NCI-H526 (cell line): ENCODE data around the gene ZNF839.
"Not testable (repeated sequence)": the region's sequence is repeated elsewhere in the genome, so short reads cannot be mapped to it uniquely, and the experiment has no call there.

Experiments used
- DNase-seq, 2 experiments: peaks; one replicate each; lab custom pipeline; 2025; lab: John Stamatoyannopoulos, UW

Gene ZNF839

GRCh38 chr14:102319351-102320032 is at the start of gene ZNF839:
TSS of gene ZNF839 (plus strand) at chr14:102319746. CDS start at chr14:102319766, 20 bp downstream.
- DNase-seq = peak; percentile 71 to 93

- no peak for DNase-seq
These were observed 47.2 kb upstream of the ZNF839 start for GRCh38 chr14:102272392-102272791.

DNA sequence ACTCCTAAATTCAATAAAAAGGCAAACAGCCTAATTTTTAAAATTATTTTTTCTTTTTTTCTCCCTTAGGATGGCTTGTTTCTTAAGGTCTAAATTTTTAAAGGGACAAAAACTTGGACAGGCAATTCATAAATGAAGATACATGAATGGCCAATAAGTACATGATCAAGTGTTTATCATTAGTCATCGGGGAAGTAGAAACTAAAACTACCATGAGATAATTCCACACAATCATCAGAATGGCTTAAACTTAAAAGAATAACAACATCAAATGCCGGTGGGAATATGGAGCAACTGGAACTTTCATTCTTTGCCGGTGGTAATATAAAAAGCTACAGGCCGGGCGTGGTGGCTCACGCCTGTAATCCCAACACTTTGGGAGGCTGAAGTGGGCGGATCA is 43.7 kb upstream of the ZNF839 start:
- DNase-seq = no peak

- no peak for DNase-seq
These were observed 41.5 kb upstream of the ZNF839 start for GRCh38 chr14:102277874-102278630.

DNA sequence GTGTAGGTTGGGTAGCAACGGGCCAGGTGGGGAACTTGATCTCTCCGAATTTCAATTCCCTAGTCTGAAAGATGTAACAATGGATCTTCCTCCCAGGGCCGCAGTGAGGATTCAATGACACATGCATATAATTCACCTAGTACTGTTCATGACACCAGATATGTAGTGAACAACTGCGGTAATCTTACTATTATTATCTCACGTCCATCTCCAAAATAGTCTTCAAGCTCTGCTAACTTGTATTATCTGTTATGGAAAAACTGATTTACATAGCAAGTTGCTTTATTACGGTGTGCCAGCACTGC is 41.0 kb upstream of the ZNF839 start:
- no peak for DNase-seq

DNA sequence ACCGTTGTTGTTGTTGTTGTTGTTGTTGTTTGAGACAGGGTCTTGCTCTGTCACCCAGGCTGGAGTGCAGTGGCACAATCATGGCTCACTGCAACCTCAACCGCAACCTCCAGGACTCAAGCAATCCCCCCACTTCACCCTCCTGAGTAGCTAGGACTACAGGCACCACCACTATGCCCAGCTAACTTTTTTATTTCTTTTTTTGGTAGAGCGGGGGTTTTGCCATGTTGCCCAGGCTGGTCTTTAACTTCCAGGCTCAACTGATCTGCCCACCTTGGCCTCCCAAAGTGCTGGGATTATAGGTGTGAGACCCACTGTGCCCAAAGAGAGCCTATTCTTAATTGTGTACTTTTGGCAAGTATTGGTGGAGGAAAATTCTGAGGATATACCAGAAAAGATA is 40.3 kb upstream of the ZNF839 start:
- no peak for DNase-seq

- DNase-seq = no peak
These were observed 39.7 kb upstream of the ZNF839 start for GRCh38 chr14:102279688-102280348.

DNA sequence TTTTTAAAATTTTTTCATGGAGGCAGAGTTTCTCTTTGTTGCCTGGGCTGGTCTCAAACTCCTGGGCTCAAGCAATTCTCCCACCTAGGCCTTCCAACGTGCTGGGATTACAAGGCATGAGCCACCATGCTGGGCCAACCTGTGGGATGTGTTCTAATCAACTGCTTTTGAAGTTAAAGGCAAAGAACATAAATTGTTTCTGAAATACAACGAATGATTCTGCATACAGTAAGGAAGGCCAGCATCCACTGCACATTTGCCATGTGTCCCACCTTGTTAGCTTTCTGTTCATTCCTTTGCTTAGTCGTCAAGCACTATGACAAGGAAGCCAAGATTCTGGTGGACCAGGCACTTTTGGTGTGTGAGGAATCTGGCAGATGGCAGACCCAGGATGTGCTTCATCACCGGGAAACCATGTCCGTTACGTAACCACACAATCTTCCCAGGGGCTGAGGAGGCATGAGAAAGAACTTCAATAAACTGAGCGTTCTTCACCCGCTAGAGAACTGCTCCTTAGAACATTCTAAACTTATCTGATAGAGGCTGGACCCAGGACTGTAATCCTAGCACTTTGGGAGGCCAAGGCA is 39.1 kb upstream of the ZNF839 start:
- no peak for DNase-seq

- DNase-seq = no peak
These were observed 36.6 kb upstream of the ZNF839 start for GRCh38 chr14:102282751-102283465.

- no peak for DNase-seq
These were observed 35.9 kb upstream of the ZNF839 start for GRCh38 chr14:102283631-102284129.

DNA sequence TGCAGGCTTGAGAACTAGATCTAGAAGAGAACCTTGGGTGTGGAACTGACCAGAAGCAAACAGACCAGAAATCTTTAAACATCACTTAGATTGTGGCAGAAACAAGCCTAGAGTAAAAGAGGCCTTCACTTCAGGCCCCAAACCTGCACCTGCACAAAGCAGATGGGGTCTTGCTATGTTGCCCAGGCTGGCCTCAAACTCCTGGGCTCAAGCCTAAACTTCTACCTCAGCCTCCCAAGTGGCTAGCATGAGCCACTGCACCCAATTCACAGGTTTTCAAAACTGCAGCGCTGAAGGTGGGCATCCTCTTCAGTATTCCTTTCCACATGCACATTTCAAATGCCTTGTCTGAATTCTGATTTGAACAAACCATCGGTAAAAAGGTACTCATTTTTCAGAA is 34.4 kb upstream of the ZNF839 start:
- no peak for DNase-seq

GRCh38 chr14:102288139-102288538 is 31.4 kb upstream of the ZNF839 start:
- DNase-seq = no peak

- DNase-seq = no peak
These were observed 27.1 kb upstream of the ZNF839 start for GRCh38 chr14:102292441-102292840.

GRCh38 chr14:102293781-102294180 is 25.8 kb upstream of the ZNF839 start:
- no peak for DNase-seq

DNA sequence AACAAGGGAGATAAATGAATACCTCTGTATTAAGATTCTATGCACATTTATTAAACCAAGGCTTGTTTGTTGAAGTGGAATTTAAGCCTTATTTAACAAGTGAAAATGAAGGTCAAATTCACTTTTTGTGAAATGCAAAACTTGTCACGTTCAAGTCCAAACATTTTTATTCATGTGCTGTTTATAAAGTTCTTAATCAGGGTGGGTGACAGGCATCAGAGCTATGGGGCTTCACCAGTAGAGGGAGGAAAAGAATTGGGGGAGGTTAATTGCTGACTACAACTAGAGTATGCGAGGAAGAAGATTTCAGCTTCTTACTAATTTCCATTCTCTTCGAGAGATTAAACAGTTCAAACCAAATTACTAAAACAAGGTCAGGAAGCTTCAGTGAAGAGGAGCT is 24.3 kb upstream of the ZNF839 start:
- no peak for DNase-seq

- no peak for DNase-seq
These were observed 21.9 kb upstream of the ZNF839 start for GRCh38 chr14:102297436-102298170.

- not testable (repeated sequence) for DNase-seq
These were observed 21.1 kb upstream of the ZNF839 start for GRCh38 chr14:102298303-102299070.

DNA sequence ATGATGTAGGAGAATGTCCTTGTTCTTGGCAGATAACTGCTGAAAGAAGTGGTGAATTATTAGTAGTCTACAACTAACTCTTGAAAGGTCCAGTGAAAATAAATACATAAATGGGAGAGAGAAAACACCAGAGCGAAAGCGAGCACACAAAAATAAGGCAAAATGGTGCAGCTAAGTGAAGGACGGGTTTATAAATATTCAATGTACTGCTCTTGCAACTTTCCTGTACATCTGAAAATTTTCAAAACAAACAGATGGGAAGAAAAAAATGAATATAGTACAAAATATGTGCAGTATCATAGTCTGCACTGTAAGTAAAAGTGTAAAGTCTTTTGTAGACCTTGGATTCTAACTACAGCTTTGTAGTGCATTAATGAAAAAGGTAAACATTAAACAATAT is 15.9 kb upstream of the ZNF839 start:
- no peak for DNase-seq

- DNase-seq = peak; percentile 94 to 98
These were observed 14.7 kb upstream of the ZNF839 start, which contains the start of gene MOK for GRCh38 chr14:102304611-102305506. TSS of gene MOK (minus strand) at chr14:102305164. CDS start at chr14:102304968, 196 bp downstream.
